Measurements from ENCODE around the gene RCAN2. TPM values are rescaled to one million over a fixed set of nuclear protein-coding genes. Genes with fewer than 3 reads are reported as not detected.

Gene RCAN2
- total and polyA plus RNA-seq, 2 experiments from 2014 or later, result 6.0 to 9.3 TPM

- TF ChIP-seq REST (IDR thresholded peaks at IDR 0.05; ENCODE audit: unreplicated experiment) (no peak), STAT1 (IDR thresholded peaks at IDR 0.05; ENCODE audit: unreplicated experiment) (no peak), ZNF114 (CRISPR knock-in tag; IDR thresholded peaks at IDR 0.05) (no peak)
These were observed 223.7 kb downstream of the RCAN2 start (continued) for GRCh38 chr6:46267515-46267914.

- DNase-seq (ENCODE audit: low spot score) (no peak), ATAC-seq (no peak)
- Histone ChIP-seq H3K9me2 (ENCODE audit: insufficient read depth) (0 out of 2 replicates have a peak, but pooled peaks cover 6% of the 10 kb centered on the region), H4K20me1 (replicated peaks; ENCODE audit: insufficient read depth) (no peaks in the 10 kb centered on the region), H3F3A (replicated peaks; ENCODE audit: low read depth) (no peaks in the 10 kb centered on the region), H3K27me3 (ENCODE audit: insufficient read depth) (no peaks in the 10 kb centered on the region), H3K36me3 (ENCODE audit: insufficient read depth) (no peaks in the 10 kb centered on the region), H2AFZ (no peak overlapping the region), H3K79me2 (replicated peaks; ENCODE audit: insufficient read depth) (no peaks in the 10 kb centered on the region), H3K4me3 (no peak overlapping the region), H3K27ac (ENCODE audit: low read depth) (no peak overlapping the region), H3K4me2 (no peak overlapping the region), H3K4me1 (ENCODE audit: insufficient read depth) (no peaks in the 10 kb centered on the region)
- Mint-ChIP-seq H3K36me3 (ENCODE audit: low read depth) (no peaks in the 10 kb centered on the region), H3K27ac (no peak overlapping the region), H3K9me3 (no peaks in the 10 kb centered on the region), H3K4me3 (no peak overlapping the region), H3K27me3 (ENCODE audit: insufficient read depth, low read depth, poor library complexity) (no peaks in the 10 kb centered on the region), H3K4me1 (no peaks in the 10 kb centered on the region)
- TF ChIP-seq NANOG (IDR thresholded peaks at IDR 0.05; ENCODE audit: borderline replicate concordance), result no peak
These were observed 225.9 kb downstream of the RCAN2 start for GRCh38 chr6:46265373-46265772.

GRCh38 chr6:46263707-46264086 lies 227.6 kb downstream of the RCAN2 start:
- Histone ChIP-seq H3K9me2 (ENCODE audit: insufficient read depth) (0 out of 2 replicates have a peak, but pooled peaks cover 6% of the 10 kb centered on the region), H3K79me2 (replicated peaks; ENCODE audit: insufficient read depth) (no peaks in the 10 kb centered on the region), H3K4me2 (no peak overlapping the region), H3F3A (replicated peaks; ENCODE audit: low read depth) (no peaks in the 10 kb centered on the region), H2AFZ (no peak overlapping the region), H3K4me3 (no peak overlapping the region), H3K36me3 (ENCODE audit: insufficient read depth) (no peaks in the 10 kb centered on the region), H3K27ac (ENCODE audit: low read depth) (no peak overlapping the region), H3K27me3 (ENCODE audit: insufficient read depth) (no peaks in the 10 kb centered on the region), H3K4me1 (ENCODE audit: insufficient read depth) (0 out of 2 replicates have a peak, but pooled peaks cover 4% of the 10 kb centered on the region), H4K20me1 (replicated peaks; ENCODE audit: insufficient read depth) (no peaks in the 10 kb centered on the region)
- peaks cover 7% of the 10 kb centered on the region; the same call in 2 of the 3 replicates for H3K4me1 Mint-ChIP-seq
- no peaks in the 10 kb centered on the region for H3K27me3 Mint-ChIP-seq (ENCODE audit: insufficient read depth, low read depth, poor library complexity)
- DNase-seq (ENCODE audit: low spot score) (no peak), ATAC-seq (no peak)
- no peak overlapping the region for H3K4me3 Mint-ChIP-seq
- no peaks in the 10 kb centered on the region for H3K9me3 Mint-ChIP-seq
- no peaks in the 10 kb centered on the region for H3K36me3 Mint-ChIP-seq (ENCODE audit: low read depth)
- no peak overlapping the region for H3K27ac Mint-ChIP-seq
- TF ChIP-seq REST (IDR thresholded peaks at IDR 0.05; ENCODE audit: unreplicated experiment) (no peak), ZNF114 (CRISPR knock-in tag; IDR thresholded peaks at IDR 0.05) (no peak), STAT1 (IDR thresholded peaks at IDR 0.05; ENCODE audit: unreplicated experiment) (no peak), CREB1 (CRISPR knock-in tag; IDR thresholded peaks at IDR 0.05; ENCODE audit: low read depth) (no peak), EZH2phosphoT487 (IDR thresholded peaks at IDR 0.05; ENCODE audit: unreplicated experiment) (no peak), ZNF331 (CRISPR knock-in tag; IDR thresholded peaks at IDR 0.05; ENCODE audit: low read depth) (no peak), JUNB (IDR thresholded peaks at IDR 0.05; ENCODE audit: unreplicated experiment) (no peak), NANOG (IDR thresholded peaks at IDR 0.05; ENCODE audit: borderline replicate concordance) (no peak), ETS1 (IDR thresholded peaks at IDR 0.05) (no peak), CTCF (conservative IDR thresholded peaks at IDR 0.05; ENCODE audit: low read depth in 2 of 2) (no peak), POLR2AphosphoS5 (IDR thresholded peaks at IDR 0.05; ENCODE audit: low read depth) (no peak), EZH2 (IDR thresholded peaks at IDR 0.05; ENCODE audit: low read depth, unreplicated experiment) (no peak)
